ENCODE data around the gene PASD1. TPM values are rescaled to one million over a fixed set of nuclear protein-coding genes. Genes with fewer than 3 reads are reported as not detected.
A peak's percentile ranks its signal among the peaks of the same experiment; 100 is the strongest.
"Not testable (repeated sequence)": the region's sequence is repeated elsewhere in the genome, so short reads cannot be mapped to it uniquely, and the experiment has no call there.

PASD1 gene
- total RNA-seq, 1 experiment from 2014 or later = 65.8 TPM

GRCh38 chrX:151621422-151621821, 57.9 kb downstream of the PASD1 start:
- no peak for DNase-seq (ENCODE audit: low read depth)

- no peak for DNase-seq (ENCODE audit: low read depth)
Observed at GRCh38 chrX:151624677-151625076, 61.2 kb downstream of the PASD1 start.

- DNase-seq (ENCODE audit: low read depth) = no peak
Observed at GRCh38 chrX:151631822-151632221, 68.3 kb downstream of the PASD1 start.

- DNase-seq (ENCODE audit: low read depth) = no peak
Observed at GRCh38 chrX:151633157-151633556, 69.7 kb downstream of the PASD1 start.

- DNase-seq (ENCODE audit: low read depth) = no peak
Observed at GRCh38 chrX:151634937-151635336, 71.5 kb downstream of the PASD1 start.

GRCh38 chrX:151641564-151641963, 78.1 kb downstream of the PASD1 start:
- no peak for DNase-seq (ENCODE audit: low read depth)

GRCh38 chrX:151675121-151675746, 111.8 kb downstream of the PASD1 start:
- DNase-seq (ENCODE audit: low read depth) = no peak

GRCh38 chrX:151676196-151676595, 112.7 kb downstream of the PASD1 start:
- DNase-seq (ENCODE audit: low read depth) = no peak

- DNase-seq (ENCODE audit: low read depth) = no peak
Observed at GRCh38 chrX:151679798-151680402, 116.4 kb downstream of the PASD1 start.

GRCh38 chrX:151680805-151681204, 117.3 kb downstream of the PASD1 start:
- DNase-seq (ENCODE audit: low read depth) = peak; percentile 33

- no peak for DNase-seq (ENCODE audit: low read depth)
Observed at GRCh38 chrX:151687635-151688034, 124.2 kb downstream of the PASD1 start.

- no peak for DNase-seq (ENCODE audit: low read depth)
Observed at GRCh38 chrX:151688695-151689094, 125.2 kb downstream of the PASD1 start.

- DNase-seq (ENCODE audit: low read depth) = no peak
Observed at GRCh38 chrX:151692825-151693224, 129.3 kb downstream of the PASD1 start.

- no peak for DNase-seq (ENCODE audit: low read depth)
Observed at GRCh38 chrX:151694121-151694520, 130.6 kb downstream of the PASD1 start.

- no peak for DNase-seq (ENCODE audit: low read depth)
Observed at GRCh38 chrX:151694661-151695582, 131.4 kb downstream of the PASD1 start, which contains the start of gene PRRG3. PRRG3 (plus strand) TSS chrX:151695458; CDS start chrX:151698815, 3,357 bp downstream.

GRCh38 chrX:151695583-151696340, 132.3 kb downstream of the PASD1 start:
- DNase-seq (ENCODE audit: low read depth) = no peak

GRCh38 chrX:151697082-151697481, 133.6 kb downstream of the PASD1 start:
- not testable (repeated sequence) for DNase-seq (ENCODE audit: low read depth)

GRCh38 chrX:151697522-151697921, 134.0 kb downstream of the PASD1 start:
- DNase-seq (ENCODE audit: low read depth) = peak; percentile 74

- no peak for DNase-seq (ENCODE audit: low read depth)
Observed at GRCh38 chrX:151698485-151698884, 135.0 kb downstream of the PASD1 start.

GRCh38 chrX:151699746-151700145, 136.3 kb downstream of the PASD1 start:
- DNase-seq (ENCODE audit: low read depth) = no peak

- DNase-seq (ENCODE audit: low read depth) = no peak
Observed at GRCh38 chrX:151700581-151700980, 137.1 kb downstream of the PASD1 start.

Measured in HT1080 (cell line).